ENCODE results near the gene ZNF205. TPM values are rescaled to one million over a fixed set of nuclear protein-coding genes. Genes with fewer than 3 reads are reported as not detected.
A peak's percentile ranks its signal among the peaks of the same experiment; 100 is the strongest.

ZNF205 gene
- total RNA-seq, 1 donor from 2014 or later = 31.6 TPM

DNA sequence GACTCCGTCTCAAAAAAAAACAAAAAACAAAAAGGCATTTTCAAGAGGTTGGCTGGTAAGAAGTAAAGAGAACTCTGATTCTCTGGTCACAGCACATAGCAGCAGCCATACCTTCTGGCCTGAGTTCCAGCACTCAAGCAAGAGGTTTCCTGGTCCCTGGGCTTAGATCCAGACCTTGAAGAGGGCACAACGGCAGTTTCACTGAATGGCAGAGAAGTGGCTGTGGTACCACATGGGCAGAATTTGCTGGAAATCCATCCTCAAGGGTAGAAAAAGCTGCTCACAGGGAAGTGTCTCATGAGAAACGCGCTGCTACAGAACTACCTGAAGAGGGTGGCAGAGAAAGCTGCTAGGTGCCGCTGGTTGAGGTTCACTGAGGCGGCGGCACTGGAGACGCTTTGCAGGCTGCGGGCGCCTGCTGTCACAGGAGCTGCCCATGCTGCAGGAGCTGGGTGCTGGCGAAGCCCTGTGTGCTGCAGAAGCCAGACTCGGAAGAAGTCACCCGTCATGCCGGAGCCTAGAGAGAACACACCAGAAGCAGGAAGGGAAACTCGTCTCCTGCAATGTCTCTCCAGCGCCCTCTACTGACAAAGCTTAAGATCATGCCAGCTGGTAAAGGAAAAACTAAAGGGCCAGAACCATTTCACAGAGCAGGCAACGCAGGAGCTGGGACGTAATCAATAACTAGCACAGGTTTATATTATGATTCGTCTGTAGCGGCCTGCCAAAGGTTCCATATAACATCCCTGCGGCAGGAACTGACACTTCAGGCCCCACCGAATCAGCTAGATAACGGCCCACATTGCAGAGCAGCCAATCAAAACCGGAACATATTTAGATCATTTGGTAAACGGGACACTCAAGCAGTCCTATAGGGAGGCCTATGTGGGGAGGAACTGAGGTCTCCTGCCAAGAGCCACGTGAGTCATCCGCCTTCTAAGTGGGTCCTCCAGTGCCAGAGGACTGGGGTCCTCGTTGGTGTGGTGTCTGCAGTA lies 17.0 kb downstream of the ZNF205 start:
- TF ChIP-seq, protein P1, sequence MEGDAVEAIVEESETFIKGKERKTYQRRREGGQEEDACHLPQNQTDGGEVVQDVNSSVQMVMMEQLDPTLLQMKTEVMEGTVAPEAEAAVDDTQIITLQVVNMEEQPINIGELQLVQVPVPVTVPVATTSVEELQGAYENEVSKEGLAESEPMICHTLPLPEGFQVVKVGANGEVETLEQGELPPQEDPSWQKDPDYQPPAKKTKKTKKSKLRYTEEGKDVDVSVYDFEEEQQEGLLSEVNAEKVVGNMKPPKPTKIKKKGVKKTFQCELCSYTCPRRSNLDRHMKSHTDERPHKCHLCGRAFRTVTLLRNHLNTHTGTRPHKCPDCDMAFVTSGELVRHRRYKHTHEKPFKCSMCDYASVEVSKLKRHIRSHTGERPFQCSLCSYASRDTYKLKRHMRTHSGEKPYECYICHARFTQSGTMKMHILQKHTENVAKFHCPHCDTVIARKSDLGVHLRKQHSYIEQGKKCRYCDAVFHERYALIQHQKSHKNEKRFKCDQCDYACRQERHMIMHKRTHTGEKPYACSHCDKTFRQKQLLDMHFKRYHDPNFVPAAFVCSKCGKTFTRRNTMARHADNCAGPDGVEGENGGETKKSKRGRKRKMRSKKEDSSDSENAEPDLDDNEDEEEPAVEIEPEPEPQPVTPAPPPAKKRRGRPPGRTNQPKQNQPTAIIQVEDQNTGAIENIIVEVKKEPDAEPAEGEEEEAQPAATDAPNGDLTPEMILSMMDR (IDR thresholded peaks at IDR 0.05; ENCODE audit: partially characterized antibody, unreplicated experiment) = peak; percentile 82
- Mint-ChIP-seq H3K4me1 (ENCODE audit: low read depth, unreplicated experiment) (peaks cover 9% of the 10 kb centered on the region), H3K9me3 (ENCODE audit: unreplicated experiment) (peaks cover 3% of the 10 kb centered on the region), H3K27ac (ENCODE audit: unreplicated experiment) (peak overlapping the region; percentile 85), H3K27me3 (ENCODE audit: unreplicated experiment) (peaks cover 8% of the 10 kb centered on the region), H3K4me3 (ENCODE audit: unreplicated experiment) (peak overlapping the region; percentile 38), H3K36me3 (ENCODE audit: unreplicated experiment) (no peaks in the 10 kb centered on the region)
- DNase-seq = peak; percentile 49

DNA sequence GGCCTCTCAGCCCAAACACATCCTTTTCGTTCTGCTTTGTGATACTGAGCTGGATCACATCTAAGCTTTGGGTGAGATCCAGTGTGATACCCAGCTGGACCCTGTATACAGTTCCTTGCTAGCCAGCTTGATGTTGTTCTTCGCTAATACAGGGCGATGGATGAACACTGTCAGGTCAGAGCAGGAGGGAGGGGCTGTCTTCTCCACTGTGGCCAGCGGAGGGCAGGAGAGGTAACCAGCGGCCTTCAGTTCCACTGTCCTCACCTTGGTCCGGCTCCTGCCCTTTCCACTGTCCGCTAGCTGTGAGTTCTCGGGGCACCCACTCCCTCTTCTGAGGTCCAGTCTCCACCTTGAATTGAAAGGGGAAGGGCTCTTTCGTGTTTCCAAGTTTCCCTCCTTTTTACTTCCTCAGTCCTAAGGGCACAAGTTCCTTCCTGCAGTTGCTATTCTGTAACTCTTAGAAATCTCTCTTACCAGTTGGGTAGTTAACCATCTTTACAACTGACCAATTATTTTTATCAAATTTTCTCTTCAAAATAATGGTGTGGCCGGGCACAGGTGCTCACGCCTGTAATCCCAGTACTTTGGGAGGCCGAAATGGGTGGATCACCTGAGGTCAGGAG lies 19.5 kb downstream of the ZNF205 start:
- peaks cover 5% of the 10 kb centered on the region for H3K9me3 Mint-ChIP-seq (ENCODE audit: unreplicated experiment)
- peaks cover 13% of the 10 kb centered on the region for H3K4me1 Mint-ChIP-seq (ENCODE audit: low read depth, unreplicated experiment)
- no peaks in the 10 kb centered on the region for H3K36me3 Mint-ChIP-seq (ENCODE audit: unreplicated experiment)
- H3K27ac Mint-ChIP-seq (ENCODE audit: unreplicated experiment) = no peak overlapping the region
- H3K27me3 Mint-ChIP-seq (ENCODE audit: unreplicated experiment) = peaks cover 11% of the 10 kb centered on the region
- TF ChIP-seq, protein P1 (IDR thresholded peaks at IDR 0.05; ENCODE audit: partially characterized antibody, unreplicated experiment) = peak; percentile 66
- no peak overlapping the region for H3K4me3 Mint-ChIP-seq (ENCODE audit: unreplicated experiment)
- peak; percentile 82 for DNase-seq

DNA sequence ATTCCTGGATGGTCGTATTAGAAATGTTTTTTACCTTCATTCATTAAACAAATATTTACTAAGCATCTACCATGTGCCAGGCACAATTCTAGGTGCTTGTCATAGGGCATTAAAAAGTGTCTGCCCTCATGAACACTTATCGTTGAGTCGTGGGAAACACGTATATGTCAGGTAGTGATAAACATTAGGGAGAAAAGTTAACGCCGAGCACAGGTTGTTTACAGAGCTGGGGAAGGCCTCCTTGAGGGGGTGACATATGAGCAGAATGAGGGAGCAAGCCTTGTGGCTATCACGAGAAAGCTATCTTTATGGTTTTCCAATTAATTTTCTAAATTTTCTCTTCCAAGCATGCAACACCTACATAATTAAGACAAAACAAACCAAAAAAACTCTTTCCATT lies 21.5 kb downstream of the ZNF205 start:
- no peaks in the 10 kb centered on the region for H3K36me3 Mint-ChIP-seq (ENCODE audit: unreplicated experiment)
- H3K4me3 Mint-ChIP-seq (ENCODE audit: unreplicated experiment) = peak overlapping the region; percentile 99
- TF ChIP-seq, protein P1 (IDR thresholded peaks at IDR 0.05; ENCODE audit: partially characterized antibody, unreplicated experiment) = no peak
- peaks cover 16% of the 10 kb centered on the region for H3K4me1 Mint-ChIP-seq (ENCODE audit: low read depth, unreplicated experiment)
- no peak for DNase-seq
- peaks cover 11% of the 10 kb centered on the region for H3K27me3 Mint-ChIP-seq (ENCODE audit: unreplicated experiment)
- H3K9me3 Mint-ChIP-seq (ENCODE audit: unreplicated experiment) = peaks cover 5% of the 10 kb centered on the region
- peak overlapping the region; percentile 99 for H3K27ac Mint-ChIP-seq (ENCODE audit: unreplicated experiment)

DNA sequence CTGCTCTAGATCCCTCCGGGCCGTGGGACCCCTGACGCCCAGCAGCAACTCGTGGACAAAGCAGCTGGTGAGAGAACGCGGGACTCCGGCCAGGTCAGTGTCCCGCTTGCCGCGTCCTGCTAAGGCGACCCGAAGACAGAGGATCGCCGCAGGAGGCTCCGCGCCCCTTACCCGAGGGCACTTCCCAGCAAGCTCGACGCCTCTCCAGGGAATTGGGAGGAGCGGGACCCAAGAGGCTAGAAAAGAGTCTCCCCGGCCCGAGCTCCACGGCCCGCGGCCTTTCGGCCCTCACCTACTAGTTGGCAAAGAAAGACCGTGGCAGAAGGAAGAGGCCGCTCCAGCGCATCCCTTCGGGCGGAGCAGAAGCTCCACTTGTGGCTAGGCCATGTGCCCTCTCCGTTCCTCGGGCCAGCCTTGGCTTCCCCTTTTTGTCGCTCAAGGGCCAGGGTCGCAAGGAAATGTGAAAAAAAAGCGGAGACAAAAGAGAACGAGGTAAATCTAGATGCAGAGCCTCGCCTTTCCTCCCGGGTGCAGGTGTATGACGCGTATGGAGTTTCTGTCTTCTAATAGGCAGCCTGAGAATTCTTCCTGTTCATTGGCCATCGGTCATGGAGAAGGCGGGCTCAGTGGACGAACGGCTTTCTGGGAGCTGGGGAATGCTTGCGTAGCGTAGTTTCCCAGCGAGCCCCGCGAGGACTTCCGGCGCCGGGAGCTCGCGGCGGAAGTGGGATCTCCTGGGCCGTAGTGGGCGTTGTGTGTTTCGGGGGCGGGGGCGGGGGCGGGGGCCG lies 22.1 kb downstream of the ZNF205 start, which contains the start of gene ZNF213:
Gene ZNF213, plus strand, starts transcription at position 692 of the 788 bp plus-strand sequence. CDS start 2,252 bp downstream, outside the sequence.
- DNase-seq = peak; percentile 91
- Mint-ChIP-seq H3K27me3 (ENCODE audit: unreplicated experiment) (peaks cover 11% of the 10 kb centered on the region), H3K27ac (ENCODE audit: unreplicated experiment) (peak within 1 kb of the TSS; percentile 99)

More for the DNA sequence above, 22.1 kb downstream of the ZNF205 start, which contains the start of gene ZNF213:
- Mint-ChIP-seq H3K36me3 (ENCODE audit: unreplicated experiment) (no peaks in the 10 kb centered on the region), H3K4me3 (ENCODE audit: unreplicated experiment) (peak within 1 kb of the TSS; percentile 99), H3K9me3 (ENCODE audit: unreplicated experiment) (peaks cover 5% of the 10 kb centered on the region), H3K4me1 (ENCODE audit: low read depth, unreplicated experiment) (peaks cover 13% of the 10 kb centered on the region)
- TF ChIP-seq, protein P1 (IDR thresholded peaks at IDR 0.05; ENCODE audit: partially characterized antibody, unreplicated experiment) = no peak

Data from glutamatergic neuron (in vitro differentiated cells).